Measurements from ENCODE around the gene ANKH.

DNA sequence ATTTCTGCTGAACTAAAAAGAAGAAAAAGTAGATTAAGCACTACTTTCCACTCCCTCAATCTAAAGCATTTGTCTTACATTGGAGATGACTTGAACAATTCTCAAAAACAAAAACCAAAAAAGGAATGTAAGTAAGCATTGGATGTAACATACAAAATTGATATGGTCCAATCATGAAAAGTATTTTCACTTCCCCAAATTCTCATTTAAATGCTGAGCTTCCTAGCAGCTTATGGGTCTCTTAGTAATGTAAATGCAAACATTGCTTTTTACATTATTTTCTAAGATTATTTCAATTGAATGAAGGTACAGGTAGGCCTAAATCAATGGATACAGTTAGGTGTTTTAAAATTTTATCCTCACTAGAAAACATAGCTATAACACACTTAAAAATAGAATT lies 20.0 kb downstream of the ANKH start:
- TF ChIP-seq CTCF (IDR thresholded peaks at IDR 0.05) (no peak), RCOR1 (IDR thresholded peaks at IDR 0.05; ENCODE audit: low read depth, low read length) (no peak), PBX3 (IDR thresholded peaks at IDR 0.05) (no peak), GATA3 (IDR thresholded peaks at IDR 0.05; ENCODE audit: borderline replicate concordance) (no peak), E2F6 (IDR thresholded peaks at IDR 0.05; ENCODE audit: borderline replicate concordance, low read depth) (no peak), ZC3H11A (IDR thresholded peaks at IDR 0.05) (no peak), MAX (IDR thresholded peaks at IDR 0.05) (no peak), TP53 (CRISPR knock-in tag; IDR thresholded peaks at IDR 0.05) (no peak), RAD21 (conservative IDR thresholded peaks at IDR 0.05 in 1 of 2, IDR thresholded peaks at IDR 0.05 in 1 of 2) (no peak), ZFP36 (IDR thresholded peaks at IDR 0.05; ENCODE audit: borderline replicate concordance, partially characterized antibody) (no peak), ELK1 (IDR thresholded peaks at IDR 0.05; ENCODE audit: low read depth, low read length) (no peak), FOSL2 (IDR thresholded peaks at IDR 0.05) (no peak), FOSL2 (CRISPR knock-in tag; IDR thresholded peaks at IDR 0.05) (no peak), POLR2AphosphoS2 (conservative IDR thresholded peaks at IDR 0.05; ENCODE audit: low read length) (no peak)
- TF ChIP-seq, protein P1, sequence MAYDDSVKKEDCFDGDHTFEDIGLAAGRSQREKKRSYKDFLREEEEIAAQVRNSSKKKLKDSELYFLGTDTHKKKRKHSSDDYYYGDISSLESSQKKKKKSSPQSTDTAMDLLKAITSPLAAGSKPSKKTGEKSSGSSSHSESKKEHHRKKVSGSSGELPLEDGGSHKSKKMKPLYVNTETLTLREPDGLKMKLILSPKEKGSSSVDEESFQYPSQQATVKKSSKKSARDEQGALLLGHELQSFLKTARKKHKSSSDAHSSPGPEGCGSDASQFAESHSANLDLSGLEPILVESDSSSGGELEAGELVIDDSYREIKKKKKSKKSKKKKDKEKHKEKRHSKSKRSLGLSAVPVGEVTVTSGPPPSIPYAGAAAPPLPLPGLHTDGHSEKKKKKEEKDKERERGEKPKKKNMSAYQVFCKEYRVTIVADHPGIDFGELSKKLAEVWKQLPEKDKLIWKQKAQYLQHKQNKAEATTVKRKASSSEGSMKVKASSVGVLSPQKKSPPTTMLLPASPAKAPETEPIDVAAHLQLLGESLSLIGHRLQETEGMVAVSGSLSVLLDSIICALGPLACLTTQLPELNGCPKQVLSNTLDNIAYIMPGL (CRISPR knock-in tag; IDR thresholded peaks at IDR 0.05; ENCODE audit: borderline replicate concordance), result no peak
